Activated CD4-positive, CD25-positive, alpha-beta regulatory T cell treated with anti-CD3 and anti-CD28 coated beads, Interleukin-2, amount 50 U/mL, for 72 hours (primary cell): Measurements from ENCODE around the gene GALNT11.
"Not testable (repeated sequence)": the region's sequence is repeated elsewhere in the genome, so short reads cannot be mapped to it uniquely, and the experiment has no call there.

Experiments
- DNase-seq: peaks from one replicate; pipeline ENCODE4 v3.0.0; 2021

The GALNT11 gene

DNA sequence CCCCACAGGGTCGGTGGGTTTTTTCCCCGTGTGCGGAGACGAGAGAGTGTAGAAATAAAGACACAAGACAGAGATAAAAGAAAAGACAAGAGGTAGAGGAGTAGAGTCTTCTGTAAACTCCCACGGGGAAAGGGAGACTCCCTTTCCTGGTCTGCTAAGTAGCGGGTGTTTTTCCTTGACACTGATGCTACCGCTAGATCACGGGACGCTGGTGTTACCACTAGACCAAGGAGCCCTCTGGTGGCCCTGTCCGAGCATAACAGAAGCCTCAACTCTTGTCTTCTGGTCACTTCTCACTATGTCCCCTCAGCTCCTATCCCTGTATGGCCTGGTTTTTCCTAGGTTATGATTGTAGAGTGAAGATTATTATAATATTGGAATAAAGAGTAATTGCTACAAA lies 4.6 kb downstream of the GALNT11 start:
- DNase-seq = not testable (repeated sequence)

DNA sequence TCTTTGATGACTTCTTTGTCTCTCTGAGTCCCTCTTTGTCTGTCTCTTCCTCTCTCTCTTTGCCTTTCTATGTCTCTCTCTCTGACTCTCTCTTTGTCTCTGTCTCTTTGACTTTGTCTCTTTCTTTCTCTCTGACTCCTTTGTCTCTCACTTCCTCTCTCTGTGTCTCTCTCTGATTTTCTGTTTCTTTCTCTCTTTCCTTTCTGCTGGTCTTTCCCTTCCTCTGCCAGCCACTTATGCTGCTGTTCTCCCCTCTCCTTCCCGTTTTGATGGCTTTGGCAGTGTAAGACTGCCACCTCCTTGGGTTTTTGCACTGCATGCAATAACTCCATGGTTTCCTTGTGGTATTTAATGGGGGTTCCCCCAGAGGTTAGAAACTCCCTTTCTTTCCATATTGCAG lies 5.2 kb downstream of the GALNT11 start:
- DNase-seq = not testable (repeated sequence)

DNA sequence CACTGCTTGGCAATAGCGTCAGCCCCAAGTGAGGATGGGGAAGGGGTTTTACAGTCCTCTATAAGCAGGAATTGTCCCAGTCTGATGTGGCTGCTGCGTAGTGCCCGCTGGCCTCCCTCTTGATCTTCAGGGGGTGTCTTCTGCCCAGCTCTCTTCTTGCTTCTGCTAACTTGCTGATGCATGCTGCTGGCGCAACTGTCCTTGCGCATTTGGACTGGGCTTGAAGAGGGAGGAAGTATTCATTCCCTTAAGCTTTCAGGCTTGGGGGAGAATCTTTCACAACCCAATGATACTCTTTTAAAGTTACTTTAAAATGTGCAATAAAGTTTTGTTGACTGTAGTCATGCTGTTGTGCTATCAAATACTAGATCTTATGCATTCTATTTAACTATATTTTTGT lies 10.3 kb downstream of the GALNT11 start:
- DNase-seq = no peak

DNA sequence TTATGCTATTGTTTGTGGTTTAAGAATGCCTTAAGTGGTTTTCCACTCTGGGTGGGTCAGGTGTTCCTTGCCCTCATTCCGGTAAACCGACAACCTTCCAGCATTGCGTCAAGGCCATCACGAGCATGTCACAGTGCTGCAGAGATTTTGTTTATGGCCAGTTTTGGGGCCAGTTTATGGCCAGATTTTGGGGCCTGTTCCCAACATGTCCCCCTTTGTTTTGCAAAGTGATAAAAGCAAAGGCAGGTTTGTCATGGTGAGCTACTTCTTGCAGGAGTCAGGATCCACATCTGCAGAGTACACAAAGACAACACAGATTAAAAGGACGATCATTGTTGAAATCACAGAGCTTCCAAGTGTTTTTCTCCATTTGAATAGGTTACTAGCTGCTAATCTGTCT lies 12.9 kb downstream of the GALNT11 start:
- not testable (repeated sequence) for DNase-seq

DNA sequence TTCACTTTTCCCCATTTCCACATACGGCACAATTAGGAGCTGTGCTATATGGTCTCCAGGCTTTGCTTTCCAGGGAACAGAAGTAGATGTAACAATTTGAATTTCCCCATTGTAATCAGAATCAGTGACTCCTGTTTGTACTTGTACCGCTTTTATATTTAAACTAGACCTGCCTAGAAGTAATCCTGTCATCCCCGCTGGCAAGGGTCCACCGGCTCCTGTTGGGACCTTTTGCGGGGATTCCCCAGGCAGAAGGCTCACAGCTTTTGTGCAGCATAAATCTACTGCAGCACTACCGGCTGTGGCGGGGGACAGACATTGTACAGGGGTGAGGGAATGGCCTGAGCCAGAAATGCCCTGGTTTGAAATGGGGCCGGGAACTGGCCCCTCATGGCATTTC lies 17.6 kb downstream of the GALNT11 start:
- not testable (repeated sequence) for DNase-seq

DNA sequence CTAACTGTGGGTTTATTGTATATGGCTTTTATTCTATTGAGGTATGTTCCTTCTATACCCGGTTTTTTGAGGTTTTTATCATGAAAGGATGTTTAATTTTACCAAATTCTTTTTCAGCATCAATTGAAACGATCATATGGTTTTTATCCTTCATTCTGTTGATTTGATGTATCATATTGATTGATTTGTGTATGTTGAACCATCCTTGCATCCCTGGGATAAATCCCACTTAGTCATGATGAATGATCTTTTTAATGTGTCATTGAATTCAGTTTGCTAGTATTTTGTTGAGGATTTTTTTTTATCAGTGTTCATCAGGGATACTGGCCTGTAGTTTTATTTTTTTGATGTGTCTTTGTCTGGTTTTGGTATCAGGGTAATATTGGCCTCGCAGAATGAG lies 19.4 kb downstream of the GALNT11 start:
- not testable (repeated sequence) for DNase-seq

DNA sequence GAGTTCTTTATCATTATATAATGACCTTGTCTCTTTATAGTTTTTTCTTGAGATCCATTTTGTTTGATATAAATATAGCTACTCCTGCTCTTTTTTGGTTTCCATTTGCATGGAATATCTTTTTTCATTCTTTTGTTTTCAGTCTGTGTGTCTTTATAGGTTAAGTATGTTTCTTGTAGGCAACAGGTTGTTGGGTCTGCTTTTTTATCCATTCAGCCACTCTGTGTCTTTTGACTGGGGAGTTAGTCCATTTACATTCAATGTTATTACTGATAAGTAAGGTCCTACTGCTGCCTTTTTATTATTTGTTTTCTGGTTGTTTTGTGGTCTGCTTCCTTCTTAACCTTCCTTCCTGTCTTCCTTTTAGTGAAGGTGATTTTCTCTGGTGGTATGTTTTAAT lies 21.1 kb downstream of the GALNT11 start:
- no peak for DNase-seq

DNA sequence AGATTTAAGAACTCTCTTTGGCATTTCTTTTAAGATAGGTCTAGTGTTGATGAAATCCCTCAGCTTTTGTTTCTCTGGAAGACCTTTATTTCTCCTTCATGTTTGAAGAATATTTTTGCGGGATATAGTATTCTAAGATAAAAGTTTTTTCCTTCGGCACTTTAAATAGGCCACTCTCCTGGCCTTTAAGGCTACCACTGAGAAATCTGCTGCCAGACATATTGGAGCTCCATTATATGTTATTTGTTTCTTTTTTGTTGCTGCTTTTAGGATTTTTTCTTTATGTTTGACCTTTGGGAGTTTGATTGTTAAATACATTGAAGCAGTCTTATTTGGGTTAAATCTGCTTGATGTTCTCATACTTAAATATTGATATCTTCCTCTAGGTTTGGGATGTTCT lies 22.6 kb downstream of the GALNT11 start:
- no peak for DNase-seq

DNA sequence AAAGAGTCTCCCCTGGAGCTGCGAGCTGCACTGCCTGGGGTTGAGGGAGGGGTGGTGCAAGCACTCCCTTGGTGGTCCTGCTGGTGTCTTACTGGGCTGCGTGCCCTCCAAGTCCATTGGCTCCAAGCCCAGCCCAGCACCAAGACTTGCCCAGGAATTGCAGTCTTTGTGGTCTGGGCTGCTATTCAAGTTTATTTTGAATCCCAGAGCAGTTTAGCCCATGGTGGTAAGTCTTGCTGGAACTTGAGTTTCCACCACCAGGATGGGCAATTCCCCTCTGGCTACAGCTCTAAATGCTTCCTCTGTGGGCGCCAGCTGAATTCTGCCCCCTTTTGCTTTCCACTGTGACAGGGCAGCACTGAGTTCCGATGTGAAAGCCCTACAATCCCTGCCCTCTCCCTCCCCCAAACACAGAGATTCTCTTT lies 25.1 kb downstream of the GALNT11 start:
- DNase-seq = no peak

DNA sequence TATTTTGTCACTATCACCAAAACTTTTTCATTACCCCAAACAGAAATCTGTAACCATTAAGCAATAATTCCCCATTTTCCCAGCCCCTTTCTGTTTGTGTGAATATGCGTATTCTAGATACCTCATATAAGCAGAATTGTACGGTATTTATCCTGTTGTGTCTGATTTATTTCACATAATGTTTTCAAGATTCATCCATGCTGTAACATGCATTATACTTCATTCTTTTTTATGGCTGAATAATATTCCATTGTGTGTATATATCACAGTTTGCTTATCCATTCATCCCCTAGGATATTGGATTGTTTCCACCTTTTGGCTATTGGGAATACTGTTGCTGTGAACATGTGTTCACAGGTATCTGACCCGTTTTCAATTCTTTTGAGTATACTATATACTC lies 26.5 kb downstream of the GALNT11 start:
- no peak for DNase-seq

DNA sequence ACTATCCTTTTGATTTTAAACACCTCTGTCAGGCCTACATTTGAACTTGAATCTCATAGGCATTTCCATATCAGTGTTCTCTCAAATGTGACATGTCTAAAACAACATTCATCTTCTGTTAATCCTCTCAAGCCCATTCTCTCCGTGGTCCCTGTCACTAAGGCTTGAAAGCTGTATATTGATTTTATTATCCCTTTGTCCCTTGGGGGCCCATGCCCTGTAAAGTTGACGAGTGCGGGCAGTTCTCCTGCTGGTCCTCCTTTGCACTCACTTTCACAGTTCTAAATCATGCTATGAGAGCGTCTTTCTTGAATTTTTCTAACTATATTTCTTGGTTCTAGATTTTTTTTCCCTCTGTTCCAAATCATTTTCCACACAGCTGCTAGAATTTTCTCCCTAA lies 27.3 kb downstream of the GALNT11 start:
- DNase-seq = no peak

DNA sequence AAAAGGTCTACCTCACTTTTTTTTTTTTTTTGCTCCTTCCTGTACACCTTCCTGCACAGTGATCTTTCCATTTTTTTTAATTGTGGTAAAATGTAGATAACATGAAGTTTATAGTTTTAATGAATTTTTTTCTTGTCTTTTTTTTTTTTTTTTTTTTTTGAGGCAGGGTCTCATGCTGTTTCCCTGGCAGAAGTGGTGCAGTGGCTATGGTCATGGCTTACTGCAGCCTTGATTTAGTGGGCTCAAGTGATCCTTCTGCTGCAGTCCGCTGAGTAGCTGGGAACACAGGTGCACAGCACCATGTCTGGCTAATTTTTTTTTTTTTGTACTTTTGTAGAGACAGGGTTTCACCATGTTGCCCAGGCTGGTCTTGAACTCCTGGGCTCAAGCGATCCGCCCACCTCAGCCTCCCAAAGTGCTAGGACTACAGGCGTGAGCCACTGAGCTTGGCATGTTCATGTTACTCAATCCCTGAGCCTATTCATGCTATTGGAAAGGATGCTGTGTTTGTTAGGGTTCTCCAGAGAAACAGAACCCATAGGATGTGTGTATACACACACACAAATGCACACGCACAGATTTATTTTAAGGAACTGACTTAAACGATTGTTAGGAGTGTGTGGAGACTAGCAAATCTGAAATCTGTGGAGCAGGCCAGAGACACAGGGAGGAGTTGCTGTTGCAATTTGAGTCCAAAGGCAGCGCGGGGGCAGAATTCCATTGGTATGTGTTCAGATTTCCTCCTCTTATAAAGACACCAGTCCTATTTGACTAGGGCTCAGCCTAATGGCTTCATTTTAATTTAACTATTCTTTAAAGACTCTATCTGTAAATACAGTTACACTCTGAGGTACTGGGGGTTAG lies 29.1 kb downstream of the GALNT11 start:
- DNase-seq = no peak

DNA sequence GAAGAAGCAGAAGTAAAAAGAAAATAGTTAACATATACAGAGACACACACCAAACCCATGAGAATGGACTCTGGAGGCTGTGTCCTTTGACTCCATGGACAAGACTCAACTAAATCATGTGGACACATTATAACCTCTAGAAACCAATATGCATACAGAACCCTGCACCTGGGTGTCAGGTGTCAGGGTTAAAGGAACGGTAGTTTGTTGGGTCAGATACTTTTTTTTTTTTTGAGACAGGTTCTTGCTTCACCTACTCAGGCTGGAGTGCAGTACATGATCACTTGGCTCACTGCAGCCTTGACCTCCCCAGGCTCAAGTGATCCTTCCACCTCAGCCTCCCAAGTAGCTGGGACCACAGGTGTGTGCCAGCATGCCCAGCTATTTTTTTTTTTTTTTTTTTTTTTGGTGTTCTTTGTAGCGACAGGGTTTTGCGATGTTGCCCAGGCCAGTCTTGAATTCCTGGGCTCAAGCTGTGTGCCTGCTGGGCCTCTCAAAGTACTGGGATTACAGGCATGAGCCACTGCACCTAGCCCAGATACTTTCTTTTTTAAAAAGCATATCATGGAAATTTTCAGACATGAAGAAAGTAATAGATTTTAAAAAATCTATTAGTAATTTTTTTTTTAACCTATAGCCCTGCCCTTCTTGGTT lies 31.3 kb downstream of the GALNT11 start:
- no peak for DNase-seq

DNA sequence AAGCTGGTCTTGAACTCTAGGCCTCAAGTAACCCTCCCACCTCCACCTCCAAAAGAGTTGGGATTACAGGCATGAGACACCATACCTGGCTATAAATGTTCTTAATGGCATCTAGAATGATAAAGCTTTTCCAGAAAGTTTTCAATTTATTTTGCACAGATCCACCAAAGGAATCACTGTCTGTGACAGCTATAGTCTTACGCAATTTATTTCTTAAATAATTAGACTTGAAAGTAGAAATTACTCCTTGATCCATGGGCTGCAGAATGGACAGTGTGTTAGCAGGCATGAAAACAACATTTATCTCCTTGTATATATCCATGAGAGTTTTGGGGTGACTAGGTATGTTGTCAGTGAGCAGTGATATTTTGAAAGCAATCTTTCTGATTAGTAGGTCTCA lies 33.8 kb downstream of the GALNT11 start:
- no peak for DNase-seq

DNA sequence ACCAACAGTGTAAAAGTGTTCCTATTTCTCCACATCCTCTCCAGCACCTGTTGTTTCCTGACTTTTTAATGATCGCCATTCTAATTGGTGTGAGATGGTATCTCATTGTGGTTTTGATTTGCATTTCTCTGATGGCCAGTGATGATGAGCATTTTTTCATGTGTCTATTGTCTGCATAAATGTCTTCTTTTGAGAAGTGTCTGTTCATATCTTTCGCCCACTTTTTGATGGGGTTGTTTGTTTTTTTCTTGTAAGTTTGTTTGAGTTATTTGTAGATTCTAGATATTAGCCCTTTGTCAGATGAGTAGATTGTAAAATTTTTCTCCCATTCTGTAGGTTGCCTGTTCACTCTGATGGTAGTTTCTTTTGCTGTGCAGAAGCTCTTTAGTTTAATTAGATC lies 35.6 kb downstream of the GALNT11 start:
- not testable (repeated sequence) for DNase-seq

DNA sequence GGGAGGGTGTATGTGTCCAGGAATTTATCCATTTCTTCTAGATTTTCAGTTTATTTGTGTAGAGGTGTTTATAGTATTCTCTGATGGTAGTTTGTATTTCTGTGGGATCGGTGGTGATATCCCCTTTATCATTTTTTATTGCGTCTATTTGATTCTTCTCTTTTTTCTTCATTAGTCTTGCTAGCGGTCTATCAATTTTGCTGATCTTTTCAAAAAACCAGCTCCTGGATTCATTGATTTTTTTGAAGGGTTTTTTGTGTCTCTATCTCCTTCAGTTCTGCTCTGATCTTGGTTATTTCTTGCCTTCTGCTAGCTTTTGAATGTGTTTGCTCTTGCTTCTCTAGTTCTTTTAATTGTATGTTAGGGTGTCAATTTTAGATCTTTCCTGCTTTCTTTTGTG lies 37.7 kb downstream of the GALNT11 start:
- not testable (repeated sequence) for DNase-seq

DNA sequence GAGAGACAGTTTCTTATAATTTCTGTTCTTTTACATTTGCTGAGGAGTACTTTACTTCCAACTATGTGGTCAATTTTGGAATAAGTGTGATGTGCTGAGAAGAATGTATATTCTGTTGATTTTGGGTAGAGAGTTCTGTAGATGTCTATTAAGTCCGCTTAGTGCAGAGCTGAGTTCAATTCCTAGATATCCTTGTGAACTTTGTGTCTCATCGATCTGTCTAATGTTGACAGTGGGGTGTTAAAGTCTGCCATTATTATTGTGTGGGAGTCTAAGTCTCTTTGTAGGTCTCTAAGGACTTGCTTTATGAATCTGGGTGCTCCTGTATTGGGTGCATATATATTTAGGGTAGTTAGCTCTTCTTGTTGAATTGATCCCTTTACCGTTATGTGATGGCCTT lies 38.3 kb downstream of the GALNT11 start:
- DNase-seq = not testable (repeated sequence)

DNA sequence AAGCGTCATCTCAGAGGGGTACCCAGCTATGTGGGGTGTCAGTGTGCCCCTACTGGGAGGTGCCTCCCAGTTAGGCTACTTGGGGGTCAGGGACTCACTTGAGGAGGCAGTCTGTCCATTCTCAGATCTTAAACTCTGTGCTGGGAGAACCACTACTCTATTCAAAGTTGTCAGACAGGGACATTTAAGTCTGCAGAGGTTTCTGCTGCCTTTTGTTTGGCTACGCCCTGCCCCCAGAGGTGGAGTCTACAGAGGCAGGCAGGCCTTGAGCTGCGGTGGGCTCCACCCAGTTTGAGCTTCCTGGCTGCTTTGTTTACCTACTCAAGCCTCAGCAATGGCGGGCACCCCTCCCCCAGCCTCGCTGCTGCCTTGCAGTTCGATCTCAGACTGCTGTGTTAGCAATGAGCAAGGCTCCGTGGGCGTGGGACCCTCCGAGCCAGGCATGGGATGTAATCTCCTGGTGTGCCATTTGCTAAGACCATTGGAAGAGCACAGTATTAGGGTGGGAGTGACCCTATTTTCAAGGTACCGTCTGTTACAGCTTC lies 40.4 kb downstream of the GALNT11 start:
- not testable (repeated sequence) for DNase-seq

DNA sequence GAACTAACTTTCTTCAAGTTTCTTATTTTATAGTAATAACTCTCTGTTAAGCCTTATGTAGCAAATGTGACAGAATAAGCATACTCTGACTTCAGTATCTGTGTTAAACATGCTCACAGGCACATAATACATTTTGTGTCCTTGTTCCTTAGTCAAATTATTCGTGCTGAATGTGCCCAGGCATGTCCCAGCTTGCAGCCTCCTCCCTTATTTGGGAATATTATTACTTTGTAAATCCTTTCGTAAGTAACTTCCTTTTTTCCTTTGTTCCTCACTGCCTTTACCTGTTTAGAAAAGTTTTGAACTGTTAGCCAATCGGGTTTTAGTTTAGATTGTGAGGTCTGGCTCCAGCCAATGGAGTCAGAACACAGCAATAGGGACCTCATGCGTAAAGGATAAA lies 46.9 kb downstream of the GALNT11 start:
- DNase-seq = no peak

DNA sequence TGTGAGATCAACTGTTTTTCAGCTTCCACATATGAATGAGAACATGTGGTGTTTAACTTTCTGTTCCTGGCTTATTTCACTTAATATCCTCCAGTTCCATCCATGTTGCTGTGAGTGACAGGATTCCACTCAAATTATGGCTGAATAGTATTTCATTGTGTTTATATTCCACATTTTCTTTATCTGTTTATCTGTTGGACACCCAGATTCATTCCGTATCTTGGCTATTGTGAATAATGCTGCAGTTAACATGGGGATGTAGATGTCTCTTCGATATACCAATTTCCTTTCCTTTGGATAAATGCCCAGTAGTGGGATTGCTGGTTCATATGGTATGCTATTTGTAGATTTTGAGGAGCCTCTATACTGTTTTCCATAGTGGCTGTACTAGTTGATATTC lies 47.9 kb downstream of the GALNT11 start:
- DNase-seq = no peak

DNA sequence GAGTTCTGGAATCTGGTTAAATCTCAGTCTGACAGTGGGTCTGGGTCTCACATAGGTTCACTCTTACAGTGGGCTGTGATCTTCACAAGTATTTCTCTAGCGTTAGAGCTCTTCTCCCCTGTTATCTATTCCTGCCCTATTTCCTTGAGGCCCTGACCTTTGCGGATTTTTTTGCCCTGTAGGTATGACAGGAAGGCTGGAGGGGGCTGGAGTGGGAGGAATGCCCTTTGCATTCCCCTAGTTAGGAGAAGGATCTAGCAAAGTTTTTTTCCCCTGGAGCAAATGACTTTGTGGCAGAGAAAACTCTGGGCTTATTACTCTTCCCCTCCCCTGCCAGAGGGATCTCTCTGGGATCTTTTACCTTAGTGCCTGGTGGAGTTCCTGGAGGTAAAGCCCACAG lies 49.2 kb downstream of the GALNT11 start:
- DNase-seq = no peak

DNA sequence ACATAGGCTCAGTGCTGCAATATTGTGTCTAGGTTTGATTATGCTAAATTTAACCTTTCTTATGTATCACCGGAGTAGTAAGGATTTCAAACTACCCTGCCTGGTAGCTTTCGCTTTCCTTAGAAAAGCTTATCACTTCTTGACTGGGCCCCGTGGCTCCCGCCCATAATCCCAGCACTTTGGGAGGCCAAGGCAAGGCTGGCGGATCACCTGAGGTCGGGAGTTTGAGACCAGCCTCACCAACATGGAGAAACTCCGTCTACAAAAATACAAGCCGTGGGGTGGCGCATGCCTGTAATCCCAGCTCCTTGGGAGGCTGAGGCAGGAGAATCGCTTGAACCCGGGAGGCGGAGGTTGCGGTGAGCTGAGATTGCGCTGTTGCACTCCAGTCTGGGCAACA lies 49.9 kb downstream of the GALNT11 start:
- not testable (repeated sequence) for DNase-seq

DNA sequence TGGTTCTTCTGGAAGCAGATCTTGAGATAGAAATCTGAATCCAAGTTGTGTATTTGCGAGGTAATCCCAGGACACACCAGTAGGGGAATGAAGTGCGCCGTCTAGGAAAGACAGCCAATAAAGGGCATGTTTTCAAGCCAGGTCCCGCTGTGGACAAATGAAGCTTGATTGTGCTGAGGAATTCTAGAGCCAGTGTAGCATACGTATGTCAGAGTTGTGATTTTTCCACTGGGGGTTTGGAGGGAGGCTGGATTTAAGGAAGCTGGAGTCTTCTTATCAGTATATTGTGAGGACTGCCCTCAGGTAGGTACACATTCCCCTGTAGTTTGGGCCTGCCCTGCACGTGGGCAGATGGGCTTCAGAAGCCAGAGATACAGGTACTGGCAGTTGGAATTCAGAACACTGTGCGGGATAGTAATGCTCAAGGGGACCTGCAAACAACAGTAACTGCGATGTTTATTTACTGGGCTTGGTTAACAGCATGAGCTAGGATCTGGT lies 50.9 kb downstream of the GALNT11 start:
- DNase-seq = no peak
